Measurements from ENCODE around the gene ERP44.
A peak's percentile ranks its signal among the peaks of the same experiment; 100 is the strongest.
"Not testable (repeated sequence)": the region's sequence is repeated elsewhere in the genome, so short reads cannot be mapped to it uniquely, and the experiment has no call there.

ERP44 gene

DNA sequence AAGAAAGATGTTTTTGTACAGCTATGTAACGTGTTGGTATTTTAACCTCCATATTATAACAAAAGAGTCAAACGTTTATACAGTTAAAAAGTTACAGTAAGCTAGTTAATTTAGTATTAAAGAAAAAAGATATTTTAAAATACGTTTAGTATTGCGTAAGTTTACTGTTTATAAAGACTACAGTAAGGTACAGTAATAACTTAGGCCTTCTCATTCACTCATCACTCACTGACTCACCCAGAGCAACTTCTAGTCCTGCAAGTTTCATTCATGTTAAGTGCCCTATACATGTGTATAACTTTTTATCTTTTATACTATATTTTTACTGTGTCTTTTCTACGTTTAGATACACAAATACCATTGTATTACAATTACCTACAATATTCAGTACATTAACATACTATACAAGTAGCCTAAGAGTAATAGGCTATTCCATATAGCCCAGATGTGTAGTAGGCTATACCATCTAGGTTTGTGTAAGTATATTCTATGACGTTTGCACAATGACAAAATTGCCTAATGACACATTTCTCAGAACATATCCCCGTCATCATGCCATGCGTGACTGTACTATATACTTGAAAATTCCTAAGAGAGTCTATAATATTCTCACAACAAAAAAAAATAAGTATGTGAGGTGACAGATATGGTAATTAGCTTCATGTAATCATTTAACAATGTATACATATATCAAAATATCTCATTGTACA, 33.8 kb downstream of the ERP44 start:
- no peak for DNase-seq

DNA sequence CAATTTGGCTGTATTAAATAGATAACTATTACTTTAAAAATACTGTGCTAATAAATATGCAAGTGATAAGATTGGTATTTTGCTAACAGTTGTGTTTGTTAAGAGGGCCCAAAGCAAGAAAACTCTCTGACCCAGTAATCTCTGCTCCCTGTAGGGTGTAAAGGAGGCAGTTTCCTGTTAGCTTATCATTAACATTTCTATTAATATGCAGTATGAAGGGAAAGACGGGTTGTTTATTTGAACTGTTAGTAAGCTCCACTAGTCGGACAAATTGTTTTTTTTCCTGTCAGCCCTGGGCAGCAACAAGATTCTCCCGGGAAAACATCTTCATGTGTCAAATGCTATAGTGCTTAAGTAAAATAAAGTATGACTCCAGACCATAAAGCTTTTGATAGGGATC, 35.6 kb downstream of the ERP44 start:
- DNase-seq = no peak

DNA sequence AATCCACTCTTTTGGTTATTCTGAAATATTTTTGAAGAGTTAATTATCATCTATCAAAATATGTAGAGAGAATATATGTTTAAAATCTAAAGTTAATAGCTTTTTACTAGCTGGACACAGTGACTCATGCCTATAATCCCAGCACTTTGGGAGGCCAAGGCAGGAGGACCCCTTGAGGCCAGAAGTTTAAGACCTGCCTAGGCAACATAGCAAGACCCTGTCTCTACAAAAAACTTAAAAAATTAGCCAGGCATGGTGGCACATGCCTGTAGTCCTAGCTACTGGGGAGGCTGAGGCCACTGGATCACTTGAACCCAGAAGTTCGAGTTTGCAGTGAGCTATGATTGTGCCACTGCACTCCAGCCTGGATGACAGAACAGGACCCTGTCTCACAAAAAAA, 36.1 kb downstream of the ERP44 start:
- not testable (repeated sequence) for DNase-seq

DNA sequence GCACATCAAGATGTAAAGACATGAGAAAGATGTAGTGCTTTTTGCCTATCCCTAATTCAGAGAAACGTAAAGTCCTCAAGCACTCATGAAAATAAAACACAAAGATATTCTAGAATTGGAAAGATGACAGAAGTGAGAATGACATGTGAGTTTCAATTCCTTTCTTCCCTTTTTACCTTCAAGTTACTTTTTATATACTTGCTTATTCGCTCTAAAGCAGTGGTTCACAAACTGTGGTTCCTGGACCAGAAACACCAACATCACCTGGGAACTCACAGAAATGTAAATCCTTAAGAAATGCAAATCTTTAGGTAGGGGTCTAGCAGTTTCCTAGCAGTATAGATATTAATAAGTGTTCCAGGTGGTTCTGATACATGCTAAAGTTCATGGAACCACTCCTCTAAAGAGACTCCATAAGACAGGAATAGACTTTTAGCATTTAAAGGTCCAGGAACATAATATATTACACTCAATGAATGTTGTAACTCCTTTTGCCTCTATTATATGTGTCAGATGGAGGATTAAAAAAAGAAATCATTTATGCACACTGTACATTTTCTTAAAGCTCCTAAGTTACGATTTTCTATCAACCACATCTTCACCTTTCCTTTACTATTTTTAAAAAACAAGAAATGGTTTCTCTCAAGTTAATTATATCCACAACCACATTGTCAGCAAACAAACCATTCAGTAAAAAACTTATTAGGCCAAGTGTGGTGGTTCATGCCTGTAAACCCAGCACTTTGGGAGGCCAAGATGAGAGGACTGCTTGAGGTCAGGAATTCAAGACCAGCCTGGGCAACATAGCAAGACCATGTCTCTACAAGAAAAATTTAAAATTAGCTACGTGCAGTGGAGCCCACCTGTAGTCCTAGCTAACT, 39.9 kb downstream of the ERP44 start:
- no peak for DNase-seq

DNA sequence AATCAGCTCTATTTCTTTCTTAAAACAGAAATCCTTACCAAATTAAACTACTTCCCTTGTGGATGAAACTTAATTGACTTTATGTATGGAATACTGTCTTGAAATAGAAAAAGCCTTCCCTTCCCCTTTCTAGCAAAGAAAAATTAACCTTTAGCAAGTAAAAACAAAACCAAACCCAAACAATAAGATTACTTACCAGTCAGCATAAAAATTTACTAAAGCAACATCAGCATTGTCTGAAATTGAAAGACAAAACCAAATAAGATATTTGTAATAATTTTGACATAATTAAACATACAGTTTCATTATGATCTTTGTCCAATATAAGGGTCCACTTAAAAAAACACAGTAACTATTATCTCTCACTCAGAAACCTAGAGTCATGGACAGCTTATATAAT, 41.2 kb downstream of the ERP44 start:
- no peak for DNase-seq

DNA sequence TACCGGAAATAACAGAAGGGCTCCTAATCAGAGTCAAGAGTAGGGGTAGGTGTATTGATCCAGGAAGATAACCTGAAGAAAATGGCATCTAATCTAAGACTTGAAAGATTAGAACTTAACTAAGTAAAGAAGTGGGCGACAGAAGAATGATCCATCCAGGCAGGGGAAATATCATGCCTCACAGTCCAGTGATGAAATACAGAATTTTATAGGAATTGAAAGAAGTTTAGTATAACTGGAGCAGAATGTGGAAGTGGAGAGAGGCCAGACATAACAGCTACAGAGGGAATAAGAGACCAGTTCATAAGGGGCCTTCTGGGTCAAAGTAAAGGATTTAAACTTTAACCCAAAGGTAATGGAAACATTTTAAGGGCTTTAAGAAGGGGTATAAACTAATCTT, 42.2 kb downstream of the ERP44 start:
- DNase-seq = no peak

DNA sequence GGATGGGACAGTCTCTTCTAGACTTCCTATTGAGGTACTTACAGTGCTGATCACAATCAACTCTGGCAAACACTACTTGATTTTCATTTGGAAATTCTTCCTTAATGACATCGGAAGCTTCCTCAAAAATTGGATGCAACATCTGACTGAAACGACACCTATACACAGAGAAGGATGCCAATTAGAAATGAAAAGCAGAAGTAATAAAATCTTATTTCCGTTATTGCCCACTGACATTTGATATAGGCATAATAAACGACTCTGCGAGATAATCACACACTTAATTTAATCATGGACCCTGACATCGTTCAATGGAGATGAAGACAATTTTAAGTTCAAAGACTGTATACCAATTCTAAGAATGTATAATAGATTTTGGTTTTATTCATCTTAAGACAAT, 46.4 kb downstream of the ERP44 start:
- DNase-seq = no peak

DNA sequence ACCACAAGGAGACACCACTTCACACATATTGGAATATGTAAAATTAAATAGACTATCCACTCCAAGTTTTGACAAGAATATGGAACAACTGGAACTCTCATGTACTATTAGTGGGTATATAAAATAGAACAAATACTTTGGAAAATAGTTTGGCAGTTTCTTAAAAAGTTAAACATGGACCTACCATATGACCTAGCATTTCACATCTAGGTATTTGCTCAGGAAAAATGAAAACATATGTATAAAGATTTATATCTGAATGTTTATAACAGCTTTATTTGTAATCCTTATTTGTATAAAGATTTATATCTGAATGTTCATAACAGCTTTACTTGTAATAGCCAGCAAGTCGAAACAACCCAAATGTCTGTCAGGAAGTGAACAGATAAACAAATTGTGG, 49.2 kb downstream of the ERP44 start:
- DNase-seq = no peak

DNA sequence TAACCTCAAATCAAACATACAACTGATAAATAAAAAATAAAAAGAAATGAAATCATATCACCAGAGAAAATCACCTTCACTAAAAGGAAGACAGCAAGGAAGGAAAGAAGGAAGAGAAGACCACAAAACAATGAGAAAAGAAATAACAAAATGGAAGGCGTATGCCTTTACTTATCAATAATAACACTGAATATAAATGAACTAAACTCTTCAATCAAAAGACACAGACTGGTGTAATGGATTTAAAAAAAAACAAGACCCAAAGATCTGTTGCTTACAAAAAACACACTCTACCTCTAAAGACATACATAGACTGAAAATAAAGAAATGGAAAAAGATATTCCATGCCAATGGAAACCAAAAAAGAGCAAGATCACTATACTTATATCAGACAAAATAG, 60.3 kb downstream of the ERP44 start:
- DNase-seq = no peak

DNA sequence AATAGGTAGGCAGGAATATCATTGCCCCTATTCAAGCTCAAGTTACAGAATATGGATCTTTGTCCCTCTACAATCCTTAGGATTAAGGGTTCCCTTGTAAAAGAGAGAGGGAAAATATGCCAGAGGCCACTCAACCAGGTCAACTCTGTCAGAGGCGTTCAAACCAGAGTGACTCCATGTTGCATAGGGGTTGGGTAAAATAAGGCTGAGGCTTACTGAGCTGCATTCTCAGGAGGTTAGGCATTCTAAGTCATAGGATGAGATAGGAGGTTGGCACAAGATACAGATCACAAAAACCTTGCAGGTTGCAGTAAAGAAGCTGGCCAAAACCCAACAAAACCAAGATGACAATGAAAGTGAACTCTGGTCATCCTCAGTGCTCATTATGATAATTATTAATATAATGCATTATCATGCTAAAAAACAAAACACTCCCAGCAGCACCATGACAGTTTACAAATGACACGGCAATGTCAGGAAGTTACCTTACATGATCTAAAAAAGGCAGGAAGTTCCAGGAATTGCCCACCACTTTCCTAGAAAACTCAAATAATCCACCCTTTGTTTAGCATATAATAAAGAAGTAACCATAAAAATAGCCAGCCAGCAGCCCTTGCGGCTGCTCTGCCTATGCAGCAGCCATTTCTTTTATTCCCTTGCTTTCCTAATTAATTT, 64.8 kb downstream of the ERP44 start:
- DNase-seq = no peak

DNA sequence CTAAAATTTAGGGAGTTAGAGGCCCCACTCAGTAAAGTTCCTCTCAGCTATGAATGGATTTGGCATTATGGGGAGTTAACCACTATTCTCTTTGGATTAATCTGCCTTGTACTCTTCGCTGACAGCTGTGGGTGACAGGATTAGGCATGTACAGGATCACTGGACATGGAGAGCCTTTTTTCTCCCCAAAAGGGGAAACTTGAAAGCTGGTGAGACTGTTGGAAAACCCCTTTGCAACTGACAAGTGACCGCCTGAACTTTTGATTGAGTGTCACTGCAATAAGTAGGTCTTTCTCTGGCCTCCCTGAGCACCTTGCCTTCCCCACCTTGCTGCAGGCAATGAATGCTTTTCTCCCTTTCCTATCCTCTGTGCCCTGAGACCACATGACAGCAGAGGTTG, 68.3 kb downstream of the ERP44 start:
- no peak for DNase-seq

DNA sequence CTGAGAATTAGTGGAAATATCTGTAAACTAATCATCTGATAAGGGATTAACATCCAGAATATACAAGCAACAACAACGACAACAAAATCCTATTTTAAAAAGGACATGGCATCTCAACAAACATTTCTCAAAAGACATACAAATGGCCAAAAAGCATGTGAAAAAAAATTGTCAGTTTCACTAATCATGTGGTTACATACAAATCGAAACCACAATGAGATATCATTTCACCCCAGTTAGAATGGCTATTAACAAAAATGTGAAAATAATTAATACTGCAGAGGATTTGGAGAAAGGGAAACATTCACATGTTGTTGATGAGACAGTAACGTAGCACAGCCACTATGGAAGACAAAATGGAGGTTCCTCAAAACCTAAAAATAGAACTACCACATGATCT, 69.5 kb downstream of the ERP44 start:
- DNase-seq = no peak

DNA sequence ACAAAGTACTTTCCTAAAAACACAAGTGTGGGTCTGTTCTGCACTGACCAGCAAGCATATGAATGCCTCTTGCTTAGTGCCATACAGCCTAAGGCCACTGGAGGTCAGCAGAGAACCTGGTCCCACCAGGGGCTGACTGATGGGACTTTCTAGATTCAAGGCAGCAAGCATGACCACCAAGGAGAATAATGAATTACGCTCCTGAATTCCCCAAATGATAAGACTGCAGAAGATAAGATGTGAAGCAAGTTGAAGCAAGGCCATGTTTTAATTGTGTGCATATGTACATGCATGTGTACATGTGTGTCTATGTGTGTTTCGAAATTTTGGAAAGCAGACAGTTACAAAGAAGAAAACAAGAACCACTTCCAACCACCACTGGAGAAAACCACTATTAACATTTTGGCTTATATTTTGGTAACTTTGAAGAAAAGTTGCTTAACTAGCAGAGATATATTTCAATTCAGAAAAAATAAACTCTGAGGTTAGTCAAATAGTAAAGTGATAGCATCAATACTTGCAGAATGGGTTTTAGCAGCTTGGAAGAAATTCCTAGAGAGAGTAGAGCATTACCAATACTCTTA, 70.5 kb downstream of the ERP44 start:
- DNase-seq = peak; percentile 29

DNA sequence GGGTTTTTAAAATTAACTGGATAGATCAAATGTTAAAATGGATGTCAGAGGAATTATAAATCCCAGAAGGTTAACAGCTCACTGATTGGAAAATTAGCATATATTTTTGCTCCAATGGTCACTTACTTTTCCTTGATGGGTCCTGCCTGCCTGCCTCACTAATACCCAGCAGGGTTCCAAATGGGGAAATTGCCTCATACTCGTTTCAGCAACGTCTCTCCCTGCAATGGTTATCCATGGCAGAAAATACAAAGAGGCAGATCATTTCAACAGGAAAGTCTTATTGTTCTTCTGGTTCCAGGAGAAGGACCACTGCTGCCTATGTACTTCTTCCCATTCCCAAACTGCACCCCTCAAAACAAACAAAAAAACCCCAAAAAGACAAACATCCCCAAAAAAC, 71.3 kb downstream of the ERP44 start:
- DNase-seq = no peak

DNA sequence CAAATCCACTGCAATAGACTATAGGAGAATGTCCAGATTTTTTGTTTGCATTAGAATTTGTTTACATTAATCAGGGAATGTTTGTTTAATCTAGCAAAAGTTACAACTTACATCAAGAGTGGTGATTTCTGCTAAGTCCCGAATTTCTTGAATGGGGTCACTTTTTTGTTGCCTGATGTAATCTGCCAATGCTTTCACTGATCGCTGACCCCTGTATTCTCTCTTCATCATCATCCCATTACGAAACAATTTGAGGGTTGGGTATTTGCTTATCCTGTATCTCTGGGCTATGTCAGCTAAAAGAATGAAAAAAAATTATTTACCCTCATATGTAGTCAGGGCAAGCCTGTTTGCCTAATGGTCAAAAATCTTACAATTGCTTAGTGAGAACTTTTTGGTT, 76.9 kb downstream of the ERP44 start:
- DNase-seq = no peak

DNA sequence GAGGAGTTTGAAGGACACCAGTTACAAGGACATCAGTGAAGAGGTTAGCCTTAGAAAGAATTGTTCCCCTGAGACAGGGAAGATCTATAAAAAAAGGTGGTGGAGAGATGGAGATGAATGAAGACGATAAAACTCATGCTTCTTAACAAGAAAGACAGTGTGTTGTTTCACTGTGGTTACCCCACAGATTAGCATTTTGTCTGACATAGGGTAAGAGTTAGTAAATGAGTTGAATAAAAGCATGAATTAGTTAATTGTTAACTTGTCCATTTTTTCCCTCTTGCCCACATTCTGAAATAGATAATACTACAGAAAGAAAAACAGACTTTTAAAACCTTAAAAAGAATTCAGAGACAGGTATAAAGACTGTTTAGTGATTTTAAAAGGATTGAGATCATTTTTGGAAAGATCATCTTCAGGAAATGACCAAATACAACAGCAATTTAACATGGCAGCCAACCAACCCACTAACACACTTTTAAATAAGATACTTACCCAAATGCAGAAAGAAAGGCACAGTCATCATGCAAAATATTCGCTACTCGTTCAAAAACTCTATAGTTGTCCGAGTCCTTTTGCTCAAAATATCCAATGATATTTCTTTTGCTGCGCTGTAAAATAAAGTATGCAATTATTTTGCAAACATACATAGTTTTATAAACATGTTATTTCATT, 78.5 kb downstream of the ERP44 start:
- no peak for DNase-seq

DNA sequence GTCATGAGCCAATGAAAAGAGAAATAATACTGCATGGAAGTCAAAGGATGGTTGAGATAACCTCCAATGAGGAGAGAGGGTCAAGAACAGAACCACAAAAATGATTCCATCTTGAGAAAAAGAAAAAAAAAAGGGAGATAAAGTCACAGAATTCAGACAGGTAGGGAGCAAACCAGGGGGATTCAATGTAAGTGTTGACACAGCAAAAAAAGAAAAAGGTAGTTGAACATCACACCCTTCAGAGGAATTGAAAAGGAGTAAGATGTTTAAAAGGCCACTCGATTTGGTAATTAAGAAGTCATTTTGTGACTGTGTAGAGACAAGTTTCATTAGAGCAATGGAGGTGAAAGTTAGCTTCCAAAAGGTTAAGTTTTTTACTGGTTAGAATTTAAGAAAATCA, 79.3 kb downstream of the ERP44 start:
- DNase-seq = no peak

DNA sequence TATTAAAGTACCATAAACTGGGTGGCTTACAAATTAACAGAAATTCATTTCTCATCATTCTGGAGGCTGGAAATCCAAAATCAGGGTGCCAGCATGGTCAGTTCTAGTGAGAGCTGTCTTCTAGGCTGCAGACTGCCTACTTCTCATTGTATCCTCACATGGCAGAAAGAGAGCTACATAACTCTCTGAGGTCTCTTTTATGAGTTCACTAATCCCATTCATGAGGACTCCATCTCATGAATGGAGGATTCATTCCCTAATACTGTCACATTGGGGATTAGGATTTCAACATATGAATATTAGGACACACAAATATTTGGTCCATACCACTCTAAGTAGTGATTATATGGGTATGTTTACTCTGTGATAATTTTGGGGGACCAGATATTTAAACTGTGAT, 84.0 kb downstream of the ERP44 start:
- no peak for DNase-seq

DNA sequence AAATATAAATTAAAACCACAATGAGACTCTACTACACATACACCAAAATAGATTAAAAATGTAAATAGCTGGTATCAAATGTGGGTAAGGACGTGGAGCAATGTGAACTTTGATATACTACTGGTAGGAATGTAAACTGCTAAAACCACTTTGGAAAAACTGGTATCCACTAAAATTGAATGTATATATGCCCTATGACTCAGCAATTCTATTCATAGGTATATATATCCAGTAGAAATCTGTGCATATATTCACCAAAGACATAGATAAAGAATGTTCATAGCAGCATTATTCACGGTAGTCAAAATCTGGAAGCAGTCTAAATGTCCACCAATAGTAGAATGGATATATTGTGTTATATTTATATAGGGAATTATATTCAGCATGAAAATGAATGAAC, 85.2 kb downstream of the ERP44 start:
- no peak for DNase-seq

DNA sequence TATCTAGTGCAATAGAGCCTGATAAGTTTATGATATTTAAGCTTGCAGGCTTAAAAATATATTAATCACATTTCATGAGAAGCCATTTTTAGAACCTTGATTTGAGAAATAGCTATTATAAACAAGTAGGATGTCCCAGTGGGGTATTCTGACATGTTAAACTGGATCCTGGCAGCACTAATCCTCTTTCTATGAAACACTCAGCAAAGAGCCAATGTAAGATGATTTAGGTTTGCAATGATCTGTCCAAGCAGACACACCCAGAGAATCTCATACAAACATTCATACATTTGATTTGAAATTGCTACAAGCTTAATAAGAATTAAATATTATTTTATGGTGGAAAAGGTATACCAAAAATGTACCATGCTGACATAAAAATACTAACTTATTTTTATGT, 86.5 kb downstream of the ERP44 start:
- DNase-seq = no peak

DNA sequence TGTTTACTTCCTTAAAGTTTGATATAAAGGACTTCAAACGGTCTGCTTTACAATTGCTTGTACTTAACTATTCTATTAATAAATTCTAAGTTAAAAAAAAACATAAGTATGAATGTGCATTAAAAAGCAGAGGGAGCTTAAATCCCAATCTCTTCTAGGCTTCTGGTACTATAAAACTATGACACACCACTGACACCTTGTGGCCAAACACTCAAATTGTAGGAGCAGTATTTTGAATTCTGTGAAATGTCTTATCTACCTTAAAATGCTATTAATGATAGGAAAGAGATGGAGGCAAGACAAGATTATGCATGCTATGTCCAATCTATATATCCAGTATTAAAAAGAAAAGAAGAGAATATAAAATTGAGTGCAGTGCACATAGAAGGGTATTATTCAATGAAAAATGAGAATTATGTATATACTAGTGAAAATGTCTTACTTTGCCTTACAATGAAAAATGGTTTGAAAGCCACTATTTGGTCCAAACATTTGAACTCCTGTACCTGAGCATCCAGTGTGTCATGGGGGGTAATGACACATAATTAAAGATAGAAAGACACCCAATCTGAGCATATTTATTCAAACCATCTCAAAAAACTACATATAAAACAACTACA, 87.6 kb downstream of the ERP44 start:
- DNase-seq = no peak

DNA sequence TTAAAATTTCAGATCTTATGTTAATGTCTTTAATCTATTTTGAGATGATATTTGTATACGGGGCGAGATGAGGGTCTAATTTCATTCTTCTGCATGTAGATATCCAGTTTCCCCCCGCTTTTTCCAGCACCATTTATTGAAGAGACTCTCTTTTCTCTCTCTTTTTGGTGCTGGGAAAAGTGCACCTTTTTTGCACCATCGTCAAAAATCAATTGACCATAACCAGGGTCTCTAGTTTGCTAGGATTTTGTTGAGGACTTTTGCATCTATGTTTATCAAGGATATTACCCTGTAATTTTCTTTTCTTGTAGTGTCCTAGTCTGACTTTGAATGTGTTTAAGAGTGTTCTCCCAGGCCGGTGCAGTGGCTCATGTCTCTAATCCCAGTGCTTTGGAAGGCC, 99.0 kb downstream of the ERP44 start:
- DNase-seq = no peak

DNA sequence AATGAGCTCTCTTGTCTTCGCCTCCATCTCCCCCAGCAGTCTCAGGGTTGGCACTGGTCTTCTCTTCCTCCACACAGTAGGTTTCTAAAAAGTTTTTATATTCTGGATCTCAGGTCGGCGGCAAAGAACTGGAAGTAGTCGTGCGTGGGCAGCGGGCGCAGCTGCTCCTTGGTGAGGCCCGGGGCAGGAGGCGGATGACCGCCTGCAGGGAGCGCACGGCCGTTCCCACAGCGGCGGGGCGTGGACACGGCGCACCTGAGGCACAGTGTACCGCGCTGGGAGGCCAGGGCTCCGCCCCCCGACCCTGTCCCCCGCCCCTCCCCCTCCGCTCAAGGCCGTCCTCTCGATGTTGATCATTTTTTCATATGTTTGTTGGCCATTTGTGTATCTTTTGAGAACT, 99.9 kb downstream of the ERP44 start:
- no peak for DNase-seq
